GM10266 (cell line): ENCODE results near the gene SMURF2.

Experiments used
- DNase-seq: peaks from one replicate; pipeline ENCODE4 v3.0.0; 2012; ENCODE audit errors: extremely low spot score
- TF ChIP-seq, protein P1 (sequence below): IDR thresholded peaks from 2 replicates; pipeline ENCODE4 v1.5.1; 2012; ENCODE audit warnings: mild to moderate bottlenecking, low read depth; ENCODE audit not compliant: control insufficient read depth, insufficient read depth; ENCODE audit errors: missing control alignments

Gene SMURF2

DNA sequence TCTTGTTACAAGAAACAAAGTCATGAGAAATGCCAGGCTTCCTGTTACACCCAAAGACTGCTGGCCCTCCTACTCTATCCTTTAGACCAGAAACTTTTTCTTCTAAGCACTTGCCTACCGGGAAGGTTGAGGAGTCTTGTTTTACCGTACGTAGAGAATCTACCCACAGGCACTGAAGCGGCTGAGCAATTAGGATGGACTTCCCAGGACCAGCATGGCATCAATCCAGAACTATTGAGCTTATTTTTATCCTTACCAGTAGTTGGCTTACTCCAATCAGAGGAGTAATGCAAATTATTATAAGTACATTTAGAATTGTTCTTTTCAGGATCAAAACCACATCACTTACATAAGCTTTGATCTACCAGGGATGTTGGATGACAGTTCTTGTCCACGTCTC is 129.7 kb downstream of the SMURF2 start:
- DNase-seq: no peak
- TF ChIP-seq, protein P1, sequence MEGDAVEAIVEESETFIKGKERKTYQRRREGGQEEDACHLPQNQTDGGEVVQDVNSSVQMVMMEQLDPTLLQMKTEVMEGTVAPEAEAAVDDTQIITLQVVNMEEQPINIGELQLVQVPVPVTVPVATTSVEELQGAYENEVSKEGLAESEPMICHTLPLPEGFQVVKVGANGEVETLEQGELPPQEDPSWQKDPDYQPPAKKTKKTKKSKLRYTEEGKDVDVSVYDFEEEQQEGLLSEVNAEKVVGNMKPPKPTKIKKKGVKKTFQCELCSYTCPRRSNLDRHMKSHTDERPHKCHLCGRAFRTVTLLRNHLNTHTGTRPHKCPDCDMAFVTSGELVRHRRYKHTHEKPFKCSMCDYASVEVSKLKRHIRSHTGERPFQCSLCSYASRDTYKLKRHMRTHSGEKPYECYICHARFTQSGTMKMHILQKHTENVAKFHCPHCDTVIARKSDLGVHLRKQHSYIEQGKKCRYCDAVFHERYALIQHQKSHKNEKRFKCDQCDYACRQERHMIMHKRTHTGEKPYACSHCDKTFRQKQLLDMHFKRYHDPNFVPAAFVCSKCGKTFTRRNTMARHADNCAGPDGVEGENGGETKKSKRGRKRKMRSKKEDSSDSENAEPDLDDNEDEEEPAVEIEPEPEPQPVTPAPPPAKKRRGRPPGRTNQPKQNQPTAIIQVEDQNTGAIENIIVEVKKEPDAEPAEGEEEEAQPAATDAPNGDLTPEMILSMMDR: no peak

DNA sequence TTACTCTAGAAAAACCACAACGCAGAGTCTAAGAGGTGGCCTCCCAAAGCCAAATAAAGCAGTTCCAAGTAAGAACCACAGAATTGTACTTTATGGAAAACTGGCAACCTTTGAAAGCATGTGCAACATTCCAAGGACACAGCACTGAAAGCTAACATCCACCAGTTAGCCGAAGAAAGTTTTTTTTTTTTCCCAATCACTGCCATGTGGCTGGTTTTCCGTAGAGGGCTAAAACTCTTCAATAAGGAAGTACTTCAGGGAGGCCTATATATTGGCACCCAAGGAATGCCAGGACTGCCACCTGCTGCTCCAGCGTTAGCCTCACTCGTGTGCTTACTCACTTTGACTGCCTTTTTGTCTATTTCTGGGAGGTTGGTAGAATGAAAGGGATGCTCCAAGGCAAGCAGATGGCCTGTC is 130.1 kb downstream of the SMURF2 start:
- TF ChIP-seq, protein P1: no peak
- DNase-seq: no peak

- DNase-seq: no peak
- TF ChIP-seq, protein P1: no peak
Measured at GRCh38 chr17:64529221-64529620, 132.9 kb downstream of the SMURF2 start.

- DNase-seq: no peak
- TF ChIP-seq, protein P1: no peak
Measured at GRCh38 chr17:64527914-64528313, 134.2 kb downstream of the SMURF2 start.

GRCh38 chr17:64520359-64520758 is 141.7 kb downstream of the SMURF2 start:
- no peak for DNase-seq
- TF ChIP-seq, protein P1: no peak

- TF ChIP-seq, protein P1: no peak
- no peak for DNase-seq
Measured at GRCh38 chr17:64519601-64520000, 142.5 kb downstream of the SMURF2 start.

- DNase-seq: no peak
- TF ChIP-seq, protein P1: no peak
Measured at GRCh38 chr17:64515829-64516228, 146.3 kb downstream of the SMURF2 start.
